ENCODE results near the gene TSPEAR. TPM values are rescaled to one million over a fixed set of nuclear protein-coding genes. Genes with fewer than 3 reads are reported as not detected.
"Not testable (repeated sequence)": the region's sequence is repeated elsewhere in the genome, so short reads cannot be mapped to it uniquely, and the experiment has no call there.

Gene TSPEAR
- total RNA-seq, 1 donor from 2014 or later = not detected

- Mint-ChIP-seq H3K27me3 (peaks cover 6% of the 10 kb centered on the region), H3K36me3 (ENCODE audit: insufficient read depth) (peaks cover 3% of the 10 kb centered on the region), H3K4me1 (ENCODE audit: low read depth) (no peaks in the 10 kb centered on the region), H3K4me3 (ENCODE audit: low read depth) (no peak overlapping the region), H3K9me3 (ENCODE audit: low read depth) (peaks cover 24% of the 10 kb centered on the region), H3K27ac (no peak overlapping the region)
- no peak for DNase-seq (ENCODE audit: low spot score, unreplicated experiment)
- TF ChIP-seq CTCF (IDR thresholded peaks at IDR 0.05; ENCODE audit: unreplicated experiment) = no peak
These were observed 70.6 kb downstream of the TSPEAR start for GRCh38 chr21:44640761-44641160.

GRCh38 chr21:44639331-44639655, 72.1 kb downstream of the TSPEAR start:
- no peak overlapping the region for H3K4me3 Mint-ChIP-seq (ENCODE audit: low read depth)
- H3K27me3 Mint-ChIP-seq = peaks cover 6% of the 10 kb centered on the region
- no peak for DNase-seq (ENCODE audit: low spot score, unreplicated experiment)
- no peaks in the 10 kb centered on the region for H3K36me3 Mint-ChIP-seq (ENCODE audit: insufficient read depth)
- H3K9me3 Mint-ChIP-seq (ENCODE audit: low read depth) = peaks cover 15% of the 10 kb centered on the region
- H3K27ac Mint-ChIP-seq = no peak overlapping the region
- no peak for TF ChIP-seq CTCF (IDR thresholded peaks at IDR 0.05; ENCODE audit: unreplicated experiment)
- H3K4me1 Mint-ChIP-seq (ENCODE audit: low read depth) = no peaks in the 10 kb centered on the region

- not testable (repeated sequence) for H3K4me1 Mint-ChIP-seq (ENCODE audit: low read depth); H3K4me3 Mint-ChIP-seq (ENCODE audit: low read depth); H3K27ac Mint-ChIP-seq; DNase-seq (ENCODE audit: low spot score, unreplicated experiment); H3K36me3 Mint-ChIP-seq (ENCODE audit: insufficient read depth); H3K27me3 Mint-ChIP-seq
- peaks cover 12% of the 10 kb centered on the region for H3K9me3 Mint-ChIP-seq (ENCODE audit: low read depth)
These were observed 72.7 kb downstream of the TSPEAR start for GRCh38 chr21:44638506-44639330.

- H3K4me1 Mint-ChIP-seq (ENCODE audit: low read depth); H3K27ac Mint-ChIP-seq; H3K36me3 Mint-ChIP-seq (ENCODE audit: insufficient read depth); H3K9me3 Mint-ChIP-seq (ENCODE audit: low read depth); H3K27me3 Mint-ChIP-seq; H3K4me3 Mint-ChIP-seq (ENCODE audit: low read depth); DNase-seq (ENCODE audit: low spot score, unreplicated experiment): not testable (repeated sequence)
These were observed 73.5 kb downstream of the TSPEAR start for GRCh38 chr21:44637851-44638348.

GRCh38 chr21:44637018-44637850, 74.1 kb downstream of the TSPEAR start, which contains the start of gene KRTAP10-10:
Gene KRTAP10-10, plus strand, starts transcription at chr21:44637356. Its CDS starts 62 bp downstream, at chr21:44637418.
- H3K4me3 Mint-ChIP-seq (ENCODE audit: low read depth) = no peak within 1 kb of the TSS

More at GRCh38 chr21:44637018-44637850, 74.1 kb downstream of the TSPEAR start, which contains the start of gene KRTAP10-10:
- DNase-seq (ENCODE audit: low spot score, unreplicated experiment) = no peak
- Mint-ChIP-seq H3K4me1 (ENCODE audit: low read depth) (no peaks in the 10 kb centered on the region), H3K9me3 (ENCODE audit: low read depth) (peaks cover 7% of the 10 kb centered on the region), H3K36me3 (ENCODE audit: insufficient read depth) (no peaks in the 10 kb centered on the region), H3K27me3 (peaks cover 6% of the 10 kb centered on the region), H3K27ac (no peak within 1 kb of the TSS)
- TF ChIP-seq CTCF (IDR thresholded peaks at IDR 0.05; ENCODE audit: unreplicated experiment) = no peak
